Measurements from ENCODE around the gene FREM1.

DNA sequence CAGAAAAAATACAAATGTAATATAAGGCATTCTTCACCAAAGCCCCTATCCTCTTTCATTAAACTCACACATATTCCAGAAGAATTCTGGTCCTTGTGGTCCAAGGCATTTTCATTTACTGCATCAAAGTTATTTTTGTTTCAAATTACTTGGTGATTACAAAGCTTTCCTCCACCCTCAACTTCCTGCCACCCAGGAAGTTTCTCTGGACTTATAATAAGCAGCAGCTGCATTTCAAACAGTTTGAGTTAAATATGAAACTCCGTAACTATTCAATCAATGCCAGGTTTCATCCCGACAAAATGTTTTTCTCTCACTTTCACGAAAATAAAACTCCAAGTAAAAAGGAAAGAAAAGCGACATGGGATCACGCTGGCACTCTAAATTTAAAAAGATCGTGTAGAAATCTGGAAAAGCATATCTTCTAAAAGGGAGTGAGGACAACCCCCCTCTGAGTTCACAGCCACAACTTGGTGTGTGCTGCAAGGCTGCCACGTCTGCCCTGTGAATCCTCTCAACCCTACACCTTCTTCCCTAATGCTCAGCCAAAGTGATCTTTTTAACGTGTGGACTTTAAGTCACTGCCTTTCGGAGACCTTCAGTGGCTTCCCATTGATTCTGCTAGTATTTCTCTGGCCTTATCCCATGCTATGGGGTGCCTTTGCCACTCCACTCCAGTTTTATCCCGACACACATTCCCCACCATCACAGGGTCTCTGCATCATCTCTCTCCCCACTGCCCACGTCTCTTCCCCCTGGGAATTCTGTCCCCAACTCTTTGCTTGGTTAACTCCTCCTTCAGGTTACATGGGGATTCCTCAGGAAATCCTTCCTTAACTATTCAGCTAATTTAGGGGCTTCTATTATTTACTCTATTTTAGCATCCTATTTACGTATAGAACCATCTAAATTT, 96.6 kb downstream of the FREM1 start:
- TF ChIP-seq, protein P1, sequence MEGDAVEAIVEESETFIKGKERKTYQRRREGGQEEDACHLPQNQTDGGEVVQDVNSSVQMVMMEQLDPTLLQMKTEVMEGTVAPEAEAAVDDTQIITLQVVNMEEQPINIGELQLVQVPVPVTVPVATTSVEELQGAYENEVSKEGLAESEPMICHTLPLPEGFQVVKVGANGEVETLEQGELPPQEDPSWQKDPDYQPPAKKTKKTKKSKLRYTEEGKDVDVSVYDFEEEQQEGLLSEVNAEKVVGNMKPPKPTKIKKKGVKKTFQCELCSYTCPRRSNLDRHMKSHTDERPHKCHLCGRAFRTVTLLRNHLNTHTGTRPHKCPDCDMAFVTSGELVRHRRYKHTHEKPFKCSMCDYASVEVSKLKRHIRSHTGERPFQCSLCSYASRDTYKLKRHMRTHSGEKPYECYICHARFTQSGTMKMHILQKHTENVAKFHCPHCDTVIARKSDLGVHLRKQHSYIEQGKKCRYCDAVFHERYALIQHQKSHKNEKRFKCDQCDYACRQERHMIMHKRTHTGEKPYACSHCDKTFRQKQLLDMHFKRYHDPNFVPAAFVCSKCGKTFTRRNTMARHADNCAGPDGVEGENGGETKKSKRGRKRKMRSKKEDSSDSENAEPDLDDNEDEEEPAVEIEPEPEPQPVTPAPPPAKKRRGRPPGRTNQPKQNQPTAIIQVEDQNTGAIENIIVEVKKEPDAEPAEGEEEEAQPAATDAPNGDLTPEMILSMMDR (IDR thresholded peaks at IDR 0.05): no peak
- no peak for TF ChIP-seq POLR2A (IDR thresholded peaks at IDR 0.05)
